ENCODE data around the gene TMEM145.

DNA sequence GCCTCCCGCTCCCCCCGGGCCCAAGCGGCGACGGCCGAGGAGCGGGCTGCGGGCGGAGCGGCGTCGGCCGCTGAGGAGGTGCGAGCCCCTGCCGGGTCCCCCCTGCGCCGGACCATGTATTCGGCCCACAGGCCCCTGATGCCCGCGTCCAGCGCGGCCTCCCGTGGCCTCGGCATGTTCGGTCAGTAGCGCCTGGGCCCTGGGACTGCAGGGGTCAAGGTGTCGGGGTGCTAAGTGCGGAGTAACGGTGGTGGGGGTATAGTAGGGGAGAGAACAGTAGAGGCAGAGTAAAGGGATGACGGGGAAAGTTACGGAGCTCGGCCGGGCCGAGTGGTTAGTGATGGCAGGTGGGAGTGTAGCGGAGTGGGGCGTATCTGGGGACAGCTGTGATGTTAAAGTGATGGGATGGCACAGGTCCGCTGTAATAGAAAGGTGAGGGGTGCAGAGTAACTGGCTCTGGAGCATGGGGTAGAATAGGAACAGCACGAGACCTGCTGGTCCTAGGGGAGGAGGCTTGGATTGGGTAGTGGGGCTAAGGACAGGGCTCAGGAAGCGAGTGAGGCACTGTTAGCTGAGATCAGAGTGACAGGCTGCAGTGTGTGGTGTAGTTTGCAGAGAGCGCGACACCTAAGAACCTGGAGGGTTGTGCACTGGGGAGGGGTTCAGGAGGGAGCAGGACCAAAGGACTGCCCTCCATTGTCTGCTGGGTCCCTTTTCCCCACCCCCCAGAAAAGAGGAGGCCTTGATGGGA is 28.3 kb upstream of the TMEM145 start:
- TF ChIP-seq CTCF (IDR thresholded peaks at IDR 0.05; ENCODE audit: insufficient read depth, low read depth, low read length) (no peak), EZH2 (IDR thresholded peaks at IDR 0.05; ENCODE audit: insufficient read depth, low read length) (no peak)
